ENCODE measurements around the gene NAB1. TPM values are rescaled to one million over a fixed set of nuclear protein-coding genes. Genes with fewer than 3 reads are reported as not detected.

The NAB1 gene
- total and polyA plus RNA-seq, 3 experiments from 2014 or later: 3.9 to 35.1 (median 29.8) TPM

DNA sequence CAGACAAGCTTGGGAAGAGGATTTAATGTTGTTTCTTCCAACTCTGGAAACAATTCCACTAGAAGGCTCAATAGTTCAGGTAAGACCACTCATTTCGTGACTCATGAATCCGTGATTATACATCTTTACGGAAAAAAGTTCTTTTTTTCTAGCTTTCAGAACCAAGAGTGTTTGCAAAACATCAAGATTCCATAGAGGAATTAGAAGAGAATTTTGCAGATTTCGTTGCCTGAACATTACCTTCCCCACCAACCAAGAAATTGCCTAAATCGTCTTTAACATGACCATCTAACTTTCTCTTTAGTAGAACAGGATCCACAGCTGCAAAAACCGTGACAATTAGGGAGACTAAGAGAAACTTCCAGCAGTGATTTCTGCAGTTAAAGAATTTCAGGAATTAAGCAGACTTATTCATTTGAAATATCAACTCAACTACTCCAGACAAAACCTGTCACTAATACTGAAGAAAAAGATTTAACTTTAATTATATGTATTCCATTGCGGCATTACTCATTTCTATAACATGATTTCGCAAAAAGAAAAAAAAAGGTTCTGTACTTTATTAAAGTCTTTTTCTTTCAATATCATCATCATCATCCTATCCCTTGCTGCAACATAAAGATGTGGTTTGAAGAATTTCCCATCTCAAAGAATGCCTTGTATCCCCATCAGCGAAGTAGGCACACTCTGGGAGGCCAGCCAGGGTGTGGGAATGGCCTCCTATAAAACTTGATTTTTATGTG, 1.9 kb upstream of the NAB1 start:
- peak overlapping the region; percentile 43 to 93 (median 80) for H3K27ac Mint-ChIP-seq
- POLR2A ChIA-PET: interaction anchor here (2.2 kb wide), 1 partner anchor 240 kb away, joined by 9 read pairs; no protein-coding TSS in a partner anchor
- no peak overlapping the region for H3K4me3 ChIP-seq (ENCODE audit: low read length)

DNA sequence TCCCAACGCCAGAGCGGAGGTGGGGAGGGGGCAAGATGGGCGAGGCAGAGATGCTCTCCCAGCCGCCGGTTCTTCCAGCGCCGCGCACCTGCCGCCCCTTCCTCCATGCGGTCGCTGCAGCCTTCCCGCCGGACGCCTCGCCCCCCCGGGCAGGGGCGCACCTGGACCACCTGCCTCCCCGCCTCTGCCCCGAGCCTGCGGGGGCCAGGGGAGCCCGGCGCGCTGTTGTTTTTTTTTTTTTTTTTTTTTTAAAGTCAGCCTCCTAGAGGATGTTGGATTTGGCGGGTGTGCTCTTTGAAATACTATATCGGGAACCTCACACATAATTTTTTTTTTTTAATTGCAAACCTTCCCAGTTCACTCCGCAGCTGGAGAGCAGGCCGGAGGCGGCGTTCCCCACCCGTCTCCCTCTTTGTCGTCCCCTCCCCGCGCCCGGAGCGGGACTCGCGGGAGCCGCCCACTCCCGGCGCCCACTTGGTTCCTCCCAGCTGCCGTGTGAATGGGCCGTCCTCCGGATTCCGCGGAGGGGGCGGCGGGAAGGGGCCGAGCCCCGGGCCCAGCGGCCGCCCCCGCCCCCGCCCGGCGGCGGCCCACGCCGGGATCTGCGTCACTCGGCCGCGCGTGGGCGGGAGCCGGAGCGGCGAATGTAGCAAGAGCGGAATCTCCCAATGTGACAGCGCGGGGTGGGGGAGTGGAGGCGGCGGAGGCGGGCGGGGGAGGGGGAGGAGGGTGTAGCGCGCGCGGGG, 421 bp upstream of the NAB1 start:
- Histone ChIP-seq H3K4me1 (ENCODE audit: insufficient read depth, low read length) (peaks cover 13% of the 10 kb centered on the region), H3K4me3 (ENCODE audit: low read length) (peak overlapping the region; percentile 57), H3K27ac (ENCODE audit: low read depth, low read length) (peak overlapping the region; percentile 74), H3K9me3 (ENCODE audit: low read length) (no peaks in the 10 kb centered on the region), H3K36me3 (ENCODE audit: insufficient read depth, low read length) (no peaks in the 10 kb centered on the region), H3K27me3 (ENCODE audit: insufficient read depth, low read length, poor library complexity, severe bottlenecking) (no peaks in the 10 kb centered on the region)
- ChIA-PET POLR2A (interaction anchor here (0.5 to 2.2 kb wide), 4 partner anchors 45 to 283 kb away, joined by 3 to 9 read pairs (median 3); no protein-coding TSS in a partner anchor), CTCF (interaction anchor here (1.4 to 1.8 kb wide), 2 partner anchors 115 to 240 kb away, joined by 3 to 6 read pairs; partner anchors contain the start of gene MFSD6)
- Mint-ChIP-seq H3K4me3 (peak overlapping the region; percentile 81 to 95 (median 89)), H3K9me3 (no peaks in the 10 kb centered on the region), H3K36me3 (peaks cover 0 to 10% (median 0%) of the 10 kb centered on the region in 3 donors), H3K27me3 (no peaks in the 10 kb centered on the region), H3K4me1 (peaks cover 27 to 49% (median 36%) of the 10 kb centered on the region in 3 donors), H3K27ac (peak overlapping the region; percentile 83 to 93 (median 90))
- DNase-seq: peak; percentile 88 to 94 (median 91)

More for the DNA sequence above, 1.9 kb upstream of the NAB1 start:
- no peaks in the 10 kb centered on the region for H3K9me3 Mint-ChIP-seq
- no peaks in the 10 kb centered on the region for H3K27me3 Mint-ChIP-seq
- no peak overlapping the region for H3K27ac ChIP-seq (ENCODE audit: low read depth, low read length)
- H3K4me3 Mint-ChIP-seq: peak overlapping the region; percentile 11 to 89 (median 40)
- no peaks in the 10 kb centered on the region for H3K9me3 ChIP-seq (ENCODE audit: low read length)
- H3K4me1 ChIP-seq (ENCODE audit: insufficient read depth, low read length): peaks cover 13% of the 10 kb centered on the region
- H3K36me3 ChIP-seq (ENCODE audit: insufficient read depth, low read length): no peaks in the 10 kb centered on the region
- peak in 1 of 5 donors; percentile 17 for DNase-seq
- H3K36me3 Mint-ChIP-seq: peaks cover 0 to 10% (median 0%) of the 10 kb centered on the region in 3 donors
- no peaks in the 10 kb centered on the region for H3K27me3 ChIP-seq (ENCODE audit: insufficient read depth, low read length, poor library complexity, severe bottlenecking)
- peaks cover 26 to 45% (median 32%) of the 10 kb centered on the region in 3 donors for H3K4me1 Mint-ChIP-seq
- CTCF ChIA-PET: interaction anchor here (1.8 kb wide), 1 partner anchor 113 kb away, joined by 6 read pairs; no protein-coding TSS in a partner anchor

- H3K9me3 Mint-ChIP-seq: no peaks in the 10 kb centered on the region
These were observed 1.0 kb downstream of the NAB1 start for GRCh38 chr2:190649798-190650390.

GRCh38 chr2:190651413-190651812, 2.5 kb downstream of the NAB1 start:
- Histone ChIP-seq H3K27ac (ENCODE audit: low read depth, low read length) (no peak overlapping the region), H3K27me3 (ENCODE audit: insufficient read depth, low read length, poor library complexity, severe bottlenecking) (no peaks in the 10 kb centered on the region), H3K4me1 (ENCODE audit: insufficient read depth, low read length) (peaks cover 13% of the 10 kb centered on the region), H3K36me3 (ENCODE audit: insufficient read depth, low read length) (no peaks in the 10 kb centered on the region), H3K4me3 (ENCODE audit: low read length) (no peak overlapping the region), H3K9me3 (ENCODE audit: low read length) (no peaks in the 10 kb centered on the region)
- Mint-ChIP-seq H3K36me3 (peaks cover 0 to 10% (median 2%) of the 10 kb centered on the region in 3 donors), H3K4me1 (peaks cover 36 to 55% (median 45%) of the 10 kb centered on the region in 3 donors), H3K27ac (peak overlapping the region in 4 of 8 donors; percentile 0 to 73 (median 6)), H3K27me3 (no peaks in the 10 kb centered on the region), H3K4me3 (peak overlapping the region in 6 of 7 donors; percentile 3 to 56 (median 30)), H3K9me3 (no peaks in the 10 kb centered on the region)
- DNase-seq: no peak
- CTCF ChIA-PET: interaction anchor here (1.3 to 1.9 kb wide), 3 partner anchors 9 to 28 kb away, joined by 3 to 5 read pairs (median 3); no protein-coding TSS in a partner anchor
- POLR2A ChIA-PET: interaction anchor here (1.0 kb wide), 1 partner anchor 244 kb away, joined by 3 read pairs; no protein-coding TSS in a partner anchor

More at GRCh38 chr2:190649798-190650390, 1.0 kb downstream of the NAB1 start:
- DNase-seq: no peak
- H3K4me3 ChIP-seq (ENCODE audit: low read length): peak overlapping the region; percentile 93
- no peaks in the 10 kb centered on the region for H3K9me3 ChIP-seq (ENCODE audit: low read length)
- H3K36me3 Mint-ChIP-seq: peaks cover 0 to 10% (median 0%) of the 10 kb centered on the region in 3 donors
- H3K27me3 ChIP-seq (ENCODE audit: insufficient read depth, low read length, poor library complexity, severe bottlenecking): no peaks in the 10 kb centered on the region
- H3K4me1 ChIP-seq (ENCODE audit: insufficient read depth, low read length): peaks cover 13% of the 10 kb centered on the region
- POLR2A ChIA-PET: interaction anchor here (0.6 to 1.0 kb wide), 2 partner anchors 116 to 292 kb away, joined by 3 to 5 read pairs; no protein-coding TSS in a partner anchor
- H3K27me3 Mint-ChIP-seq: no peaks in the 10 kb centered on the region
- H3K27ac ChIP-seq (ENCODE audit: low read depth, low read length): peak overlapping the region; percentile 79
- peak overlapping the region; percentile 91 to 97 (median 97) for H3K4me3 Mint-ChIP-seq
- peak overlapping the region; percentile 83 to 97 (median 95) for H3K27ac Mint-ChIP-seq
- H3K4me1 Mint-ChIP-seq: peaks cover 27 to 49% (median 36%) of the 10 kb centered on the region in 3 donors
- H3K36me3 ChIP-seq (ENCODE audit: insufficient read depth, low read length): no peaks in the 10 kb centered on the region
- CTCF ChIA-PET: interaction anchor here (1.0 to 1.9 kb wide), 3 partner anchors 14 to 30 kb away, joined by 3 to 5 read pairs (median 3); no protein-coding TSS in a partner anchor

GRCh38 chr2:190653231-190653630, 4.3 kb downstream of the NAB1 start:
- H3K36me3 Mint-ChIP-seq: peaks cover 0 to 8% (median 2%) of the 10 kb centered on the region in 3 donors
- H3K27ac Mint-ChIP-seq: no peak overlapping the region
- H3K4me1 Mint-ChIP-seq: peaks cover 40 to 59% (median 57%) of the 10 kb centered on the region in 3 donors
- no peaks in the 10 kb centered on the region for H3K27me3 Mint-ChIP-seq
- no peak for DNase-seq
- H3K4me1 ChIP-seq (ENCODE audit: insufficient read depth, low read length): peaks cover 18% of the 10 kb centered on the region
- no peaks in the 10 kb centered on the region for H3K36me3 ChIP-seq (ENCODE audit: insufficient read depth, low read length)
- H3K4me3 ChIP-seq (ENCODE audit: low read length): no peak overlapping the region
- H3K9me3 Mint-ChIP-seq: no peaks in the 10 kb centered on the region
- H3K4me3 Mint-ChIP-seq: no peak overlapping the region
- H3K27me3 ChIP-seq (ENCODE audit: insufficient read depth, low read length, poor library complexity, severe bottlenecking): no peaks in the 10 kb centered on the region
- no peaks in the 10 kb centered on the region for H3K9me3 ChIP-seq (ENCODE audit: low read length)
- CTCF ChIA-PET: interaction anchor here (0.9 to 1.2 kb wide), 2 partner anchors 16 to 27 kb away, joined by 3 to 4 read pairs; no protein-coding TSS in a partner anchor
- POLR2A ChIA-PET: interaction anchor here (2.0 kb wide), 1 partner anchor 11 kb away, joined by 18 read pairs; no protein-coding TSS in a partner anchor
- H3K27ac ChIP-seq (ENCODE audit: low read depth, low read length): no peak overlapping the region

GRCh38 chr2:190653931-190654330, 5.0 kb downstream of the NAB1 start:
- Histone ChIP-seq H3K36me3 (ENCODE audit: insufficient read depth, low read length) (no peaks in the 10 kb centered on the region), H3K4me3 (ENCODE audit: low read length) (no peak overlapping the region), H3K9me3 (ENCODE audit: low read length) (no peaks in the 10 kb centered on the region), H3K4me1 (ENCODE audit: insufficient read depth, low read length) (peaks cover 25% of the 10 kb centered on the region), H3K27ac (ENCODE audit: low read depth, low read length) (no peak overlapping the region), H3K27me3 (ENCODE audit: insufficient read depth, low read length, poor library complexity, severe bottlenecking) (no peaks in the 10 kb centered on the region)
- Mint-ChIP-seq H3K4me1 (peaks cover 46 to 66% (median 64%) of the 10 kb centered on the region in 3 donors), H3K36me3 (peaks cover 0 to 8% (median 2%) of the 10 kb centered on the region in 3 donors), H3K9me3 (no peaks in the 10 kb centered on the region), H3K4me3 (no peak overlapping the region), H3K27ac (no peak overlapping the region), H3K27me3 (no peaks in the 10 kb centered on the region)
- ChIA-PET CTCF (interaction anchor here (0.9 kb wide), 1 partner anchor 26 kb away, joined by 4 read pairs; no protein-coding TSS in a partner anchor), POLR2A (interaction anchor here (2.0 kb wide), 1 partner anchor 10 kb away, joined by 18 read pairs; no protein-coding TSS in a partner anchor)
- DNase-seq: no peak

- no peaks in the 10 kb centered on the region for H3K9me3 ChIP-seq (ENCODE audit: low read length)
- H3K9me3 Mint-ChIP-seq: no peaks in the 10 kb centered on the region
- no peak overlapping the region for H3K4me3 Mint-ChIP-seq
- H3K36me3 ChIP-seq (ENCODE audit: insufficient read depth, low read length): no peaks in the 10 kb centered on the region
- H3K36me3 Mint-ChIP-seq: peaks cover 0 to 8% (median 2%) of the 10 kb centered on the region in 3 donors
- H3K4me3 ChIP-seq (ENCODE audit: low read length): no peak overlapping the region
- no peaks in the 10 kb centered on the region for H3K27me3 Mint-ChIP-seq
- peaks cover 42 to 70% (median 70%) of the 10 kb centered on the region in 3 donors for H3K4me1 Mint-ChIP-seq
- no peak overlapping the region for H3K27ac Mint-ChIP-seq
- DNase-seq: no peak
- no peak overlapping the region for H3K27ac ChIP-seq (ENCODE audit: low read depth, low read length)
- CTCF ChIA-PET: no interaction called here
- H3K27me3 ChIP-seq (ENCODE audit: insufficient read depth, low read length, poor library complexity, severe bottlenecking): no peaks in the 10 kb centered on the region
- peaks cover 22% of the 10 kb centered on the region for H3K4me1 ChIP-seq (ENCODE audit: insufficient read depth, low read length)
- POLR2A ChIA-PET: no interaction called here
These were observed 6.2 kb downstream of the NAB1 start for GRCh38 chr2:190655113-190655512.
